Femur (tissue), 1 donor: ENCODE data around the gene ZCCHC13.
"Not testable (repeated sequence)": the region's sequence is repeated elsewhere in the genome, so short reads cannot be mapped to it uniquely, and the experiment has no call there.

ENCODE experiments used
- DNase-seq: peaks from one replicate; pipeline ENCODE4 v3.0.0-alpha.2; 2017

Gene ZCCHC13

GRCh38 chrX:74304016-74304415 is at the start of gene ZCCHC13:
Gene ZCCHC13, plus strand, starts transcription at chrX:74304180. Its CDS starts 87 bp downstream, at chrX:74304267.
- DNase-seq, result no peak

- not testable (repeated sequence) for DNase-seq
Observed at GRCh38 chrX:74258111-74258510, 45.9 kb upstream of the ZCCHC13 start.

- DNase-seq, result no peak
Observed at GRCh38 chrX:74259885-74260491, 44.0 kb upstream of the ZCCHC13 start.

- no peak for DNase-seq
Observed at GRCh38 chrX:74262452-74263209, 41.3 kb upstream of the ZCCHC13 start.

GRCh38 chrX:74270393-74270792 is 33.6 kb upstream of the ZCCHC13 start:
- DNase-seq, result no peak

GRCh38 chrX:74272230-74272629 is 31.8 kb upstream of the ZCCHC13 start:
- no peak for DNase-seq

- no peak for DNase-seq
Observed at GRCh38 chrX:74274516-74274915, 29.5 kb upstream of the ZCCHC13 start.

- no peak for DNase-seq
Observed at GRCh38 chrX:74277320-74277719, 26.7 kb upstream of the ZCCHC13 start.

- DNase-seq, result no peak
Observed at GRCh38 chrX:74277846-74278245, 26.1 kb upstream of the ZCCHC13 start.

GRCh38 chrX:74280759-74281158 is 23.2 kb upstream of the ZCCHC13 start:
- DNase-seq, result no peak

GRCh38 chrX:74284391-74284952 is 19.5 kb upstream of the ZCCHC13 start:
- no peak for DNase-seq

GRCh38 chrX:74286950-74287740 is 16.8 kb upstream of the ZCCHC13 start:
- no peak for DNase-seq

- no peak for DNase-seq
Observed at GRCh38 chrX:74291577-74291963, 12.4 kb upstream of the ZCCHC13 start.

- DNase-seq, result peak; percentile 94
Observed at GRCh38 chrX:74291964-74292807, 11.8 kb upstream of the ZCCHC13 start.

GRCh38 chrX:74292808-74293123 is 11.2 kb upstream of the ZCCHC13 start:
- no peak for DNase-seq

- peak; percentile 87 for DNase-seq
Observed at GRCh38 chrX:74293343-74293946, 10.5 kb upstream of the ZCCHC13 start.

- no peak for DNase-seq
Observed at GRCh38 chrX:74295101-74295500, 8.9 kb upstream of the ZCCHC13 start.

- DNase-seq, result no peak
Observed at GRCh38 chrX:74297766-74298165, 6.2 kb upstream of the ZCCHC13 start.

- DNase-seq, result no peak
Observed at GRCh38 chrX:74300869-74301268, 3.1 kb upstream of the ZCCHC13 start.

GRCh38 chrX:74318672-74319071 is 14.7 kb downstream of the ZCCHC13 start:
- no peak for DNase-seq

GRCh38 chrX:74319321-74319720 is 15.3 kb downstream of the ZCCHC13 start:
- not testable (repeated sequence) for DNase-seq

- DNase-seq, result no peak
Observed at GRCh38 chrX:74321191-74321590, 17.2 kb downstream of the ZCCHC13 start.
